ENCODE results near the gene MUC12.
A peak's percentile ranks its signal among the peaks of the same experiment; 100 is the strongest.
"Not testable (repeated sequence)": the region's sequence is repeated elsewhere in the genome, so short reads cannot be mapped to it uniquely, and the experiment has no call there.

The MUC12 gene

GRCh38 chr7:100957832-100958421, 11.4 kb upstream of the MUC12 start:
- no peak for DNase-seq

GRCh38 chr7:100959894-100960293, 9.5 kb upstream of the MUC12 start:
- no peak for DNase-seq

DNA sequence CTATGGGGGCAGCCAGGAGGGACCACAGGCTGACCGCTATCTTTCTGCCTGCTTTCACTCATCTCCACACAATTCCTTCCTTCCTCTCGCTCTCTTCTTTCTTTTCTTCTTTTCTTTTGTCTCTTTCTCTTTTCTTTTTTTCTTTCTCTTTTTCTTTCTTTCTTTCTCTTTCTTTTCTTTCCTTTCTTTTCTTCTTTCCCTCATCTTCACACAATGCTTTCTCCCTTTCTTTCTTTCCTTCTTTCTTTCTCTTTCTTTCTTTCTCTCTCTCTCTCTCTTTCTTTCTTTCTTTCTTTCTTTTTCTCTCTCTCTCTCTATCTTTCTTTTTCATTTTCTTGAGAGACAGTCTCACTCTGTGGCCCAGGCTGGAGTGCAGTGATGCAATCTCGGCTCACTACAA, 6.8 kb upstream of the MUC12 start:
- no peak for DNase-seq

GRCh38 chr7:100963386-100963785, 6.0 kb upstream of the MUC12 start:
- DNase-seq: no peak

DNA sequence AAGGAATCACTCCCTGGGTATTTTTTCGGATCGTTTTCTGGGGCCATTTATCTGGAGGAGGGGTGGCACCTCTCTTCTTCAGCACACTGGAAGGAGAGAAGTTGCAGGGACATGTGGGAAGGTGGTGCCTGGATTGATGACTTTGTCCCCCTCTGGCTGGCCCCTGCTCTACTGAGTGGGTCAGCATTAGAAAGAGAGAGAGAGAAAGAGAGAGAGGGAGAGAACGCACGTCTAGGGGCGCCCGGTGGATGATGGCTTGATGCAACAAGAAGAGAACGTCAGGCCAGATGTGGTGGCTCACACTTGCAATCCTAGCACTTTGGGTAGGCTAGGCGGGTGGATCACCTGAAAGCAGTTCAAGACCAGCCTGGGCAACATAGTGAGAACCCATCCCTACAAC, 5.5 kb upstream of the MUC12 start:
- DNase-seq: no peak

GRCh38 chr7:100964630-100965029, 4.7 kb upstream of the MUC12 start:
- no peak for DNase-seq

DNA sequence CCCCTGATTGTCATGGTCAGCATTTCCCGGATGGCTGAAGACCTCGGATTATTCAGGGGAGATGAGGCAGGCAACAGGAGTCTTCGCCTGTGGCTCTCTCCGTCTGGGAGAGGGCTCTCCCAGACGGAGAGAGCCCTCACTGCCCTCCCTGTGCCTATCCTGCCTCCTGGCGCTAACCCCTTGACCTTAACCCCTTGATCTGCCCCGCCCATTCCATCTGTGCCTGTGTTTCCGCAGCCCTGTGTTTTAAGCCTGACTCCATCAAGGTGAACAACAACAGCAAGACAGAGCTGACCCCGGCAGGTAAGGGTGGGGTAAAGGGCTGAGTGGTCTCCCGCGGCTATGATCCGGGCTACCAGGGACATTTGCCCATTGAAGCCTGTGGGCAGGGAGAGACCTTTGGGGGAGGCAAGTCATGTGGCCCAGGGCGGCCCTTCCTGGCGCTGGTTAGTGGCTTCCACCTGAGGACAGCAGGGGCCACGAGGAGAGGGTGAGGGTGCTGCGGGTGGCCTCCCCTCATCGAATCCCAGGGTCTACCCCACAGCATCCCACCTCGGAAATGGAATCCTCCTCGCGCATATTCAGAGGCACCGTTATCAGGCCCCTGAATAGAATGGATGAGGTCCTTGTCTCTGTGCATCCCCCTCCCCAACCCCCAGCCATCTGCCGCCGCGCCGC, 4.2 kb upstream of the MUC12 start:
- DNase-seq: no peak

GRCh38 chr7:100965723-100966541, 3.4 kb upstream of the MUC12 start:
- peak; percentile 44 for DNase-seq

DNA sequence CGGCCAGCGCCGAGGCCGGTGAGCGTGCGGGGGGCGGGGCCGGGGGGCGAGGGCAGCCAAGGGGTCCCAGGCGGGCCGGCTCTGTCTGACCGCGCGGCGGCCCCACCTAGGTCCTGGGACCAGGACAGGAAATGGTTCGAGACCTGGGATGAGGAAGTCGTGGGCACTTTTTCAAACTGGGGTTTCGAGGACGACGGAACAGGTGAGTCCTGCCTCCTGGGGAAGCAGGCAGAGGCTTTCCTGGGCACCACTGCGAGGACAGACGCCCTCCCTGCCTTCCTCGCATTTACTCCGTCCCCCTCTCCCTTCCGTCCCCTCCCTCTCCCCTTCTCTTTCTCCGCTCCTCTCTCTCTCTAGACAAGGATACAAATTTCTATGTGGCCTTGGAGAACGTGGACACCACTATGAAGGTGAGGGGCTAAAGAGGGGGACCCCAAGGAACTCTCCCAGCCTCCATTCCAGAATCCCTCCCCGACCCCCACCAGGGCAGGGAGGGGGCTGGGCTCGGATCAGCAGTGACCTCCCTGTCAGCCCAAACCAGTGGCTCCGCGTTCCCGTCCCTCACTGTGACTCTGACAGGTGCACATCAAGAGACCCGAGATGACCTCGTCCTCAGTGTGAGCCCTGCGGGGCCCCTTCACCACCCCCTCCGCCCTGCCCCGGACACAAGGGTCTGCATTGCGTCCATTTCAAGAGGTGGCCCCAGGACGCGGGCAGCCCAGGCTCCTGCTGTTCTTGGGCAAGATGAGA, 2.6 kb upstream of the MUC12 start:
- no peak for DNase-seq

DNA sequence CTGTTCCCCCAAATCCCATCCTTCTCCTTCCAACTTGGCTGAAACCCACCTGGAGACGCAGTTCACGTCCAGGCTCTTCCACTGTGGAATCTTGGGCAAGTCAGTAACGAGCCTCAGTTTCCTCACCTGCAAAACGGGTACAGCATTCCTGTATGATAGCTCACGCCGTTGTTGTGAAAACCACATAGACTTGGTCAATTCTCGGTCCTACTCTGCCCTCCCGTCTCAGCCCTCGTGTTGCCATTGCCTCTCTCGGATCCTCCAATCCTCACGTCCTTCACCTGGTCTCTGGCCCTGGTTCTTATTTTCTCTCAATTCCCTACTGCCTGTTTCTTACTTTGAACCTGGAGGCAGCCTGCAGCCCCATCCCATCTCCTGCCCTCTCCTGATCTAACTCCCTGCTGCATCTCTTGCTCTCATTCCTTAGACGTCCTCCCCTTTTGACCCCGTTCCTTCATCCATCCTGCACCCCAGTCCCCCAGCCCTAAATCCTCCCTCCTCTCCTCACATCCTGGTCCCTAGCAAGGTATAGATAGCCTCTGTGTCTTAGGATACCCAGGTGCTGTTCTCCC, 2.0 kb upstream of the MUC12 start:
- no peak for DNase-seq

DNA sequence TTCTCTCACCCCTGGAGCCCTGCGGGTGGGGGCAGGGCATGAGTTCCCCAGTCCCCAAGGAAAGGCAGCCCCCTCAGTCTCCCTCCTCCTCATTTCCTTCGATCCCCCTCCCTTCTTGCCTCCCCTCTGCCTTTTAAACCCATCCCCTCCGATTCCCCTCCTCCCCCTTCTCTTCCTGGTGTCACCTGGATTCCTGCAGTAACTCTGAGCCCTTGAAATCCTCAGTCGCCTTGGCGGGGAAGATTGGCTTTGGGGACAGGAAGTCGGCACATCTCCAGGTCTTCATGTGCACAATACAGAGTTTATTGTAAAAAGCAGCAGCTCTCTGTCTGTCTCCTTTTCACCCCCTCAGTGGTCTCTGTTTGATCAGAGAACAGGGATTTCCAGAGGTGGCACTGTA, 1.3 kb upstream of the MUC12 start:
- no peak for DNase-seq

- no peak for DNase-seq
Observed at GRCh38 chr7:100968650-100969049, 715 bp upstream of the MUC12 start.

GRCh38 chr7:100971111-100972001, 2.0 kb downstream of the MUC12 start:
- no peak for DNase-seq

DNA sequence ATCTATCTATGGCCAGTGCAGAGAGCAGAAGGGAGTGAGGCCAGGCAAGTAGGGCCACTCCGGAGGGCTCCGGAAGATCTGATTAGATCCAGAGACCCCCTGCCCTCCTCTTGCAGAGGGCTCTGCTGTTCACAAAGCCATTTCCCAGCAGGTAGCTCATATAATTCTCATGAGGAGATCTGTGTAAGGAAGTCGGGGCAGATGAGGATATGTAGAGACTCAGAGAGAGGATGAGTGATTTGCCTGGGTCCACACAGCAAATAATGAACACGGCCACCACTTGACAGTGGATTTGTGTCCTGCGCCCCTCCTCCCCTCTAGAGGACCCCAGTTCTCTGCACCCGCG, 2.6 kb downstream of the MUC12 start:
- no peak for DNase-seq

- DNase-seq: no peak
Observed at GRCh38 chr7:100974021-100974420, 4.7 kb downstream of the MUC12 start.

GRCh38 chr7:100975371-100975821, 6.0 kb downstream of the MUC12 start:
- DNase-seq: no peak

DNA sequence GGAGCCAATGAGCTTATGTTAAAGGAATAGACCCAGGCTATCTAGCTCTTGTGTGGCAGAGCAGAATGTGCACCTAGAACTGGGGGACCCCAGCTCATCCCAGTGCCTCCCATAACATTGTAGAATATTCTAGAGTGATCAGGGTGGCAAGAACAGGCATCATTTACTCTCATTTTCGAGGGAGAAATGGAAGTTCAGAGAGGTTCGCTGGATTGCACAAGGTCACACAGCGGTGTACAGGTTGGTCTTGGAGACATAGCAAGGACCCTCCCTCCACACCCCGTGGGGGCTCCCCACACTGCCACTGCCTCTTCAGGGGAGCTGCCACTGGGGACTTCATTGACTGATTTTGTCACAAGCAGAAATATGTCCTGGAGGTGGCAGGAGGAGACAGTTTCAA, 8.9 kb downstream of the MUC12 start:
- no peak for DNase-seq

GRCh38 chr7:100983451-100984187, 14.3 kb downstream of the MUC12 start:
- no peak for DNase-seq

DNA sequence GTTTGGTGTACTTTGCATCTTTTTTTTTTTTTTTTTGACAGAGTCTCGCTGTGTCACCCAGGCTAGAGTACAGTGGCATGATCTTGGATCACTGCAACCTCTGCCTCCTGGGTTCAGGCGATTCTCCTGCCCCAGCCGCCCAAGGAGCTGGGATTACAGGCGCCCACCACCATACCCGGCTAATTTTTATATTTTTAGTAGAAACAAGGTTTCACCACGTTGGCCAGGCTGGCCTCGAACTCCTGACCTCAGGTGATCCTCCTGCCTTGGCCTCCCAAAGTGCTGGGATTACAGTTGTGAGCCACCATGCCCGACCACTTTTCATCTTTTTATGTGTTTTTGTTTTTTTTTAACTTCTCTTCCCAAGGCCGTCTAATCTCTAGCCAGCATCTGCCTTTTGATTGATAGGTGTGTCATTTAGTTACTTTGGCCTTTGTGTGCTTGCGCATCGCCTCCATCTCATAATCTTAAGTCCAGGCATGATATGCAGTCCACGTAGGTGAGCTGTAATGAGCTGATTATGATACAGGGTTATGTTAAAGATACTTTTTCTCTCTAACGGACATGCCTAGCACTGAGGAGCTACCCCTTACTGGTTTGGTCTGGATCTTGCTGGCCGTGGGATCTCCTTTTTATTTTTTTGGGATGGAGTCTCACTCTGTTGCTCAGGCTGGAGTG, 15.0 kb downstream of the MUC12 start:
- DNase-seq: not testable (repeated sequence)

GRCh38 chr7:100985033-100985797, 15.8 kb downstream of the MUC12 start:
- not testable (repeated sequence) for DNase-seq

Measured in central memory CD4-positive, alpha-beta T cell (primary cell).